Gastrocnemius medialis (tissue), 4 donors: Measurements from ENCODE around the gene UNC5A.
"Not testable (repeated sequence)": the region's sequence is repeated elsewhere in the genome, so short reads cannot be mapped to it uniquely, and the experiment has no call there.

Experiments
- POLR2A ChIP-seq, 2 donors: fragments of 450-650 bp; IDR thresholded peaks; one replicate each; pipeline ENCODE4 v1.6.1; 2017; ENCODE audit warnings: antibody characterized with exemption in 2 of 2, mild to moderate bottlenecking in 2 of 2, moderate library complexity in 2 of 2
- TF ChIP-seq, protein P1 (sequence below), 5 experiments: fragments of 450-650 bp in 3 of 5; fragments of 200-600 bp in 2 of 5; sonication (generic) in 2 of 5; IDR thresholded peaks in 4 of 5; conservative IDR thresholded peaks in 1 of 5; 1 replicate in 4 of 5; 2 replicates in 1 of 5; pipeline ENCODE4 v1.5.1; 2016 to 2019; ENCODE audit warnings: antibody characterized with exemption in 5 of 5, mild to moderate bottlenecking in 3 of 5, moderate library complexity in 3 of 5

DNA sequence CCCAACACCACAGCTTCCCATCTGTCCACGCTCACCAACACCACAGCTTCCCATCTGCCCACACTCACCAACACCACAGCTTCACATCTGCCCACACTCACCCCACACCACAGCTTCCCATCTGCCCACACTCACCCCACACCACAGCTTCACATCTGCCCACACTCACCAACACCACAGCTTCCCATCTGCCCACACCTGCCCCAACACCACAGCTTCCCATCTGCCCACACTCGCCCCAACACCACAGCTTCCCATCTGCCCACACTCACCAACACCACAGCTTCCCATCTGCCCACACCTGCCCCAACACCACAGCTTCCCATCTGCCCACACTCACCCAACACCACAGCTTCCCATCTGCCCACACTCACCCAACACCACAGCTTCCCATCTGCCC lies 62.2 kb downstream of the UNC5A start:
- TF ChIP-seq, protein P1, sequence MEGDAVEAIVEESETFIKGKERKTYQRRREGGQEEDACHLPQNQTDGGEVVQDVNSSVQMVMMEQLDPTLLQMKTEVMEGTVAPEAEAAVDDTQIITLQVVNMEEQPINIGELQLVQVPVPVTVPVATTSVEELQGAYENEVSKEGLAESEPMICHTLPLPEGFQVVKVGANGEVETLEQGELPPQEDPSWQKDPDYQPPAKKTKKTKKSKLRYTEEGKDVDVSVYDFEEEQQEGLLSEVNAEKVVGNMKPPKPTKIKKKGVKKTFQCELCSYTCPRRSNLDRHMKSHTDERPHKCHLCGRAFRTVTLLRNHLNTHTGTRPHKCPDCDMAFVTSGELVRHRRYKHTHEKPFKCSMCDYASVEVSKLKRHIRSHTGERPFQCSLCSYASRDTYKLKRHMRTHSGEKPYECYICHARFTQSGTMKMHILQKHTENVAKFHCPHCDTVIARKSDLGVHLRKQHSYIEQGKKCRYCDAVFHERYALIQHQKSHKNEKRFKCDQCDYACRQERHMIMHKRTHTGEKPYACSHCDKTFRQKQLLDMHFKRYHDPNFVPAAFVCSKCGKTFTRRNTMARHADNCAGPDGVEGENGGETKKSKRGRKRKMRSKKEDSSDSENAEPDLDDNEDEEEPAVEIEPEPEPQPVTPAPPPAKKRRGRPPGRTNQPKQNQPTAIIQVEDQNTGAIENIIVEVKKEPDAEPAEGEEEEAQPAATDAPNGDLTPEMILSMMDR (IDR thresholded peaks at IDR 0.05 in 4 of 5, conservative IDR thresholded peaks at IDR 0.05 in 1 of 5) = not testable (repeated sequence)
- TF ChIP-seq POLR2A (IDR thresholded peaks at IDR 0.05) = not testable (repeated sequence)
